ENCODE results near the gene INPPL1.

Gene INPPL1

GRCh38 chr11:72240461-72241290 is 16.1 kb downstream of the INPPL1 start:
- peak; percentile 32 for DNase-seq
- H3K4me3 Mint-ChIP-seq, result peak overlapping the region; percentile 17
- no peaks in the 10 kb centered on the region for H3K9me3 Mint-ChIP-seq
- CTCF ChIA-PET, result interaction anchor here (1.0 to 1.3 kb wide), 3 partner anchors 173 to 193 kb away, joined by 3 to 6 read pairs (median 5); no protein-coding TSS in a partner anchor
- H3K27ac Mint-ChIP-seq, result no peak overlapping the region
- H3K4me1 Mint-ChIP-seq, result peaks cover 23% of the 10 kb centered on the region
- peaks cover 59% of the 10 kb centered on the region for H3K27me3 Mint-ChIP-seq
- H3K36me3 Mint-ChIP-seq, result peaks cover 24% of the 10 kb centered on the region

- CTCF ChIA-PET, result interaction anchor here (1.0 to 1.3 kb wide), 3 partner anchors 173 to 192 kb away, joined by 3 to 6 read pairs (median 5); no protein-coding TSS in a partner anchor
- no peak overlapping the region for H3K4me3 Mint-ChIP-seq
- H3K9me3 Mint-ChIP-seq, result no peaks in the 10 kb centered on the region
- no peak overlapping the region for H3K27ac Mint-ChIP-seq
- peaks cover 23% of the 10 kb centered on the region for H3K4me1 Mint-ChIP-seq
- H3K27me3 Mint-ChIP-seq, result peaks cover 59% of the 10 kb centered on the region
- H3K36me3 Mint-ChIP-seq, result peaks cover 19% of the 10 kb centered on the region
- no peak for DNase-seq
Measured at GRCh38 chr11:72241291-72241781, 16.8 kb downstream of the INPPL1 start.

GRCh38 chr11:72242141-72242540 is 17.6 kb downstream of the INPPL1 start:
- peaks cover 23% of the 10 kb centered on the region for H3K4me1 Mint-ChIP-seq
- H3K27ac Mint-ChIP-seq, result no peak overlapping the region
- CTCF ChIA-PET, result interaction anchor here (1.9 kb wide), 1 partner anchor 172 kb away, joined by 6 read pairs; no protein-coding TSS in a partner anchor
- no peaks in the 10 kb centered on the region for H3K9me3 Mint-ChIP-seq
- H3K27me3 Mint-ChIP-seq, result peaks cover 59% of the 10 kb centered on the region
- H3K4me3 Mint-ChIP-seq, result no peak overlapping the region
- DNase-seq, result no peak
- peaks cover 17% of the 10 kb centered on the region for H3K36me3 Mint-ChIP-seq

- peaks cover 23% of the 10 kb centered on the region for H3K4me1 Mint-ChIP-seq
- no peaks in the 10 kb centered on the region for H3K9me3 Mint-ChIP-seq
- peak; percentile 19 for DNase-seq
- peaks cover 56% of the 10 kb centered on the region for H3K27me3 Mint-ChIP-seq
- CTCF ChIA-PET, result interaction anchor here (1.0 to 1.9 kb wide), 3 partner anchors 60 to 188 kb away, joined by 3 to 7 read pairs (median 6); no protein-coding TSS in a partner anchor
- H3K36me3 Mint-ChIP-seq, result peaks cover 10% of the 10 kb centered on the region
- H3K4me3 Mint-ChIP-seq, result no peak overlapping the region
- H3K27ac Mint-ChIP-seq, result no peak overlapping the region
Measured at GRCh38 chr11:72243173-72244059, 18.8 kb downstream of the INPPL1 start.

- no peak within 1 kb of the TSS for H3K27ac Mint-ChIP-seq
- DNase-seq, result peak; percentile 18
- peaks cover 6% of the 10 kb centered on the region for H3K36me3 Mint-ChIP-seq
- no peaks in the 10 kb centered on the region for H3K9me3 Mint-ChIP-seq
- CTCF ChIA-PET, result interaction anchor here (1.9 kb wide), 1 partner anchor 170 kb away, joined by 6 read pairs; no protein-coding TSS in a partner anchor
- H3K4me3 Mint-ChIP-seq, result no peak within 1 kb of the TSS
- peaks cover 23% of the 10 kb centered on the region for H3K4me1 Mint-ChIP-seq
- peaks cover 56% of the 10 kb centered on the region for H3K27me3 Mint-ChIP-seq
Measured at GRCh38 chr11:72244060-72244360, 19.4 kb downstream of the INPPL1 start, which contains the start of gene PHOX2A. TSS of gene PHOX2A (minus strand) at chr11:72244176. CDS start at chr11:72244004, 172 bp downstream.

- Mint-ChIP-seq H3K4me1 (peaks cover 20% of the 10 kb centered on the region), H3K36me3 (peaks cover 6% of the 10 kb centered on the region), H3K9me3 (no peaks in the 10 kb centered on the region), H3K4me3 (no peak overlapping the region), H3K27ac (no peak overlapping the region), H3K27me3 (peaks cover 54% of the 10 kb centered on the region)
- peak; percentile 20 for DNase-seq
- CTCF ChIA-PET, result interaction anchor here (1.3 to 1.9 kb wide), 2 partner anchors 170 to 186 kb away, joined by 6 read pairs; no protein-coding TSS in a partner anchor
Measured at GRCh38 chr11:72244361-72245262, 20.0 kb downstream of the INPPL1 start.

- H3K27me3 Mint-ChIP-seq, result peaks cover 54% of the 10 kb centered on the region
Measured at GRCh38 chr11:72245263-72245816, 20.8 kb downstream of the INPPL1 start.

GRCh38 chr11:72247584-72247983 is 23.0 kb downstream of the INPPL1 start:
- H3K9me3 Mint-ChIP-seq, result no peaks in the 10 kb centered on the region

More at GRCh38 chr11:72245263-72245816, 20.8 kb downstream of the INPPL1 start:
- peaks cover 5% of the 10 kb centered on the region for H3K36me3 Mint-ChIP-seq
- peak; percentile 5 for DNase-seq
- no peak overlapping the region for H3K4me3 Mint-ChIP-seq
- no peaks in the 10 kb centered on the region for H3K9me3 Mint-ChIP-seq
- CTCF ChIA-PET, result interaction anchor here (1.3 kb wide), 1 partner anchor 185 kb away, joined by 6 read pairs; no protein-coding TSS in a partner anchor
- H3K27ac Mint-ChIP-seq, result no peak overlapping the region
- H3K4me1 Mint-ChIP-seq, result peaks cover 18% of the 10 kb centered on the region

GRCh38 chr11:72249961-72250360 is 25.4 kb downstream of the INPPL1 start:
- Mint-ChIP-seq H3K27ac (no peak overlapping the region), H3K4me3 (no peak overlapping the region), H3K36me3 (no peaks in the 10 kb centered on the region), H3K9me3 (no peaks in the 10 kb centered on the region), H3K4me1 (no peaks in the 10 kb centered on the region), H3K27me3 (peaks cover 46% of the 10 kb centered on the region)
- CTCF ChIA-PET, result no interaction called here
- DNase-seq, result no peak

More at GRCh38 chr11:72247584-72247983, 23.0 kb downstream of the INPPL1 start:
- CTCF ChIA-PET, result interaction anchor here (0.6 to 1.2 kb wide), 3 partner anchors 41 to 187 kb away, joined by 3 to 4 read pairs (median 3); partner anchors contain the start of gene CLPB
- no peak for DNase-seq
- Mint-ChIP-seq H3K36me3 (peaks cover 4% of the 10 kb centered on the region), H3K27ac (no peak overlapping the region), H3K27me3 (peaks cover 46% of the 10 kb centered on the region), H3K4me3 (no peak overlapping the region), H3K4me1 (peaks cover 9% of the 10 kb centered on the region)

- H3K27ac Mint-ChIP-seq, result no peak overlapping the region
- CTCF ChIA-PET, result interaction anchor here (0.6 to 1.5 kb wide), 4 partner anchors 14 to 214 kb away, joined by 3 to 4 read pairs (median 3); no protein-coding TSS in a partner anchor
- no peaks in the 10 kb centered on the region for H3K9me3 Mint-ChIP-seq
Measured at GRCh38 chr11:72250661-72251464, 26.3 kb downstream of the INPPL1 start.

GRCh38 chr11:72251614-72252013 is 27.0 kb downstream of the INPPL1 start:
- no peaks in the 10 kb centered on the region for H3K4me1 Mint-ChIP-seq
- CTCF ChIA-PET, result interaction anchor here (1.4 to 1.5 kb wide), 2 partner anchors 15 to 179 kb away, joined by 3 to 4 read pairs; no protein-coding TSS in a partner anchor
- H3K27ac Mint-ChIP-seq, result no peak overlapping the region
- no peaks in the 10 kb centered on the region for H3K9me3 Mint-ChIP-seq
- DNase-seq, result no peak
- peaks cover 51% of the 10 kb centered on the region for H3K27me3 Mint-ChIP-seq
- no peak overlapping the region for H3K4me3 Mint-ChIP-seq
- H3K36me3 Mint-ChIP-seq, result no peaks in the 10 kb centered on the region

More at GRCh38 chr11:72250661-72251464, 26.3 kb downstream of the INPPL1 start:
- Mint-ChIP-seq H3K36me3 (no peaks in the 10 kb centered on the region), H3K4me1 (no peaks in the 10 kb centered on the region), H3K27me3 (peaks cover 51% of the 10 kb centered on the region), H3K4me3 (no peak overlapping the region)
- DNase-seq, result no peak

- Mint-ChIP-seq H3K4me1 (no peaks in the 10 kb centered on the region), H3K27me3 (peaks cover 56% of the 10 kb centered on the region), H3K36me3 (no peaks in the 10 kb centered on the region), H3K9me3 (no peaks in the 10 kb centered on the region), H3K4me3 (no peak overlapping the region), H3K27ac (no peak overlapping the region)
- CTCF ChIA-PET, result interaction anchor here (1.7 kb wide), 1 partner anchor 63 kb away, joined by 3 read pairs; no protein-coding TSS in a partner anchor
- no peak for DNase-seq
Measured at GRCh38 chr11:72253392-72253791, 28.8 kb downstream of the INPPL1 start.

All from activated naive CD4-positive, alpha-beta T cell treated with anti-CD3 and anti-CD28 coated beads, Interleukin-2, amount 10 ng/mL, durations not matched to agents 7 days and 5 days (primary cell).